GM18498 (cell line): ENCODE data around the gene ITIH4.

ENCODE experiments used
- ATAC-seq: cut with Tn5 transposase; IDR thresholded peaks from one replicate; pipeline ENCODE4 v1.9.1; 2021; ENCODE audit warnings: mild to moderate bottlenecking, moderate library complexity; ENCODE audit not compliant: unreplicated experiment

Gene ITIH4

GRCh38 chr3:52834871-52835501 lies 4.5 kb upstream of the ITIH4 start, which contains the start of gene MUSTN1:
Gene MUSTN1, minus strand, starts transcription at chr3:52835019. Its CDS starts 71 bp downstream, at chr3:52834948.
- ATAC-seq = no peak

- no peak for ATAC-seq
Measured at GRCh38 chr3:52833202-52833601, 2.7 kb upstream of the ITIH4 start.

- no peak for ATAC-seq
Measured at GRCh38 chr3:52831500-52832301, 1.2 kb upstream of the ITIH4 start.

- ATAC-seq = no peak
Measured at GRCh38 chr3:52829906-52830463, 487 bp downstream of the ITIH4 start.

- no peak for ATAC-seq
Measured at GRCh38 chr3:52829482-52829881, 990 bp downstream of the ITIH4 start.

DNA sequence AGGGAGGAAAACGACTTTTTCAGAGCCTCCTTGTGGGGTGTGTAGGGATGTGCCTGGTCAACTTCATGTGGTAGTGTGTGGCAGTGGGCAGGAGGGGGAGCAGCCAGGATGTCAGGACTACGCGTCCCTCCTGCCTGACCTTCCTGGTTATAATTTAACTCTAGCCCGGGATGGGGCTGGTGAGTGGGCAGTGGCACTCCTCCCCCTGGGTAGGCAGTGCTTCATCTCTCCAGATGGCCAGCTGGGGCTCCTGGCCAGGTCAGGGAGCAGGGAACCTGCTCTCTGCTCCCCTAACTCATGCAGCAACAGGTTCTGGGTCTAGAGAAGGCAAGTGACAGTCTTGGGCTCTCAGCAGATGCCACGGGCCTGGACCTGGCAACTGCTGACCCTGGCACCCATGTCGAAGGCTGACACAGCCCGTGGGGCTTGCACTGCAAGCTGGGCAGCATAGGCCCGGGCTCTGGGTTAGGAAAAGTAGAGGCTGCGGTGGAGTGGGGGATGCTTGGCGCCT lies 2.6 kb downstream of the ITIH4 start:
- no peak for ATAC-seq

DNA sequence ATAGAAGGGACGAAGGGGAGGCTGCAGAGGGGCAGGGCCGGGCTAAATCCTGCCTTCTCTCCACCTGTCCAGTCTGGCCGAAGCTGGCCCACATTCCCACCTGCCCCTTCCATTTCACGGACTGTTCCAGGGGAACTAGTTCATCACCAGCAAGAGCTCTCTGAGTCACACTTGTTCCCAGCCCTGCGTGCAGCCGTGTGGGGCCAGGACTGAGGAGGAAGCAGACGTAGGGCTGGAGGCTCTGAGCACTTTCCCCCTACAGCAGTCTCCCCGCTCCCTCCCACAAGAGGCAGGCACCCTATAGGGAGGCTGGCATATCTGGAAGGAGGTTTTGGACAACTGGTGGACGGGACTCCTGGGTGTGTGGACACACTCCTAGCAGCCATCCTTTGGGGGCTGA lies 3.0 kb downstream of the ITIH4 start:
- no peak for ATAC-seq

DNA sequence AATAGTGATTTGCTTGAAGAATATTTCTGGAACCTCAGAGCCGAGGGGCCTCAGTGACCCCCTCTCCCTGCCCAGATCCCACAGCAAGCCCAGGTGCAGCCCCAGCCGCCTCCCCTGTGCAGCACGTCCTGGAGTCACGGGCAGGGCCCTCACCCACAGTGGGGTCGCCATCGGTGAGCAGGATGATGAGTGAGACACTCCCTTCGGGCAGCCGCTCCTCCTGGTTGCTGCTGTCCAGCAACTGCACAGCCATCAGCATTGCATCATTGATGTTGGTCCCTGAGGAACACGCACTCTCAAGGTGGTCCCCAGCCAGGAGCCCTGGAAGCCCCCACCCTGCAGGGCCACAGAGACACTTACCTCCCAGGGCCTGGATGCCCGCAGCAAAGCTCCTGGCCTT lies 6.4 kb downstream of the ITIH4 start:
- no peak for ATAC-seq

DNA sequence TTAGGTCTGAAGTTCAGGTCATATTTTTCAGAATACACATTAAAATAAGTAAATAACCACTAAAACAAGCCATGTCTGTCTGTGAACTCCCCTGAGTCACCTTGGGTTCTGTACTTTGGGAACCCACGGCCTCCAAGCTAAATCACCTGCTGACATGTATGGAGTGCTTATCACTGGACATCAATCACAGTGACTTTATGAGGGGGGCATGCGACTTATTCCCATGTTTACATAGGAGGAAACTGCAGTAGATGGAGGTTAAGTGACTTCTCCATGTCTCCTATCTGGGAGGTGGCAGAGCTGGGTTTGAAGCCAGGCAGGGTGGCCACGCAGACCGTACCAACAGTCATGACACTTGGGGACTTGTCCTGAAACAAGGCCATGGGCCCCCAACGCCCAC lies 8.1 kb downstream of the ITIH4 start:
- ATAC-seq = no peak

DNA sequence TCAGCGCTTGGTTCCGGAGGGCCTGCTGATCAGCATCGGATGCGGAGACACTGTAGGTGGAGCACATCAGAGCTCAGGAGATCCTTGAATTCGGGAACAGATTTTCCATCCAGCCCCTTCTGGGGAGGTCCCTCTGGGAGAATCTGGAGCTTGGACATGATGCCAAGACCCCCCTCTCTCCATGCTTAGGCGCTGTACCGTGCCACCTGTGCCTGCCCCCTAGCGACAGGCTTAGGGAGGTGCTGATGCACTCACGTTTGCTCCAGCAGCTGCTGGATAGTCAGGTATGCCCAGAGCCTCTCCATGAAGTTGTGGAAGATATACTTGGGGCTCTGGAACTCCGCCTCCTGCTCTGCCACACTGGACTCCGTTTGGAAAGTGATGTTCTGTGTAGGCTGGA lies 9.7 kb downstream of the ITIH4 start:
- ATAC-seq = no peak

- no peak for ATAC-seq
Measured at GRCh38 chr3:52819936-52820335, 10.5 kb downstream of the ITIH4 start.

- no peak for ATAC-seq
Measured at GRCh38 chr3:52817860-52818259, 12.6 kb downstream of the ITIH4 start.

GRCh38 chr3:52817221-52817620 lies 13.3 kb downstream of the ITIH4 start:
- no peak for ATAC-seq

DNA sequence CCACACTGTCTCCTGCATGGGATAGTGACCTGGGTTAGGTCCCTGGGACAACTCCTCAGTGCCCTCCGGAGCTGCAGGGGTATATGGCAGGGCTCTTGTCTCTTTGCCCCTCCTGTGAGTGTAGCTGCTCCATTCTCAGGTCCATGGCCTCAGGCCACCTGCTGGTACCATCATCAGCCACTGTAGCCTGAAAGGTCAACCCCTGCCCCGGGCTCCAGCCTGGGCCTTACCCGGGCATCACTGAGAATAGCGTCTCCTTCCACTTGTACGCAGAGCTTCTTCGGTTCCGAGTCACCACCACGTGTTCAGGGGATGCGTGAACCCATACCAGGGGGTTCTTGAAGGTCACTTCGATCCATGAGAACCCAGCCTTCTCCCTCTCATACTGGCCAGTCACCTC lies 13.8 kb downstream of the ITIH4 start:
- no peak for ATAC-seq

DNA sequence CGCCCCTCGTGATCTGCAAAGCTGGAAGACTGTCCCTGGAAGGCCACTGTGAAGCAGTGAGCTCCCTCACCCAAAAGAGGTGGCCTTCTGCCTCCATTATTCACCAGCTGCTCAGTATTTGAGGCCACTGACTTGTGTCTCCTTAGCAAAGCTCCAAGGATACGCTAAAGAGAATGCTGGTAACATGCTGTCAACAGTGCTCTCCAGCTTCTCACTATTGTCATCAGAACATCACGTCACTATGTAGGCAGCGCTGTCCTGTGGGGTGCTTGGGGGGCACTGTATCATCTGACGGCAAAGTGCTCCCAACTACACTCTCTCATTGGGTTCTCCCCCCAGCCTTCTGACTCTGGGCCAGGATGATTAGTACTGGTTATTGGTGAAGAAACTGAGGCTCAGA lies 14.3 kb downstream of the ITIH4 start:
- no peak for ATAC-seq

- ATAC-seq = no peak
Measured at GRCh38 chr3:52813810-52814209, 16.7 kb downstream of the ITIH4 start.

GRCh38 chr3:52811452-52812011 lies 18.9 kb downstream of the ITIH4 start:
- no peak for ATAC-seq

- no peak for ATAC-seq
Measured at GRCh38 chr3:52810923-52811322, 19.5 kb downstream of the ITIH4 start.

DNA sequence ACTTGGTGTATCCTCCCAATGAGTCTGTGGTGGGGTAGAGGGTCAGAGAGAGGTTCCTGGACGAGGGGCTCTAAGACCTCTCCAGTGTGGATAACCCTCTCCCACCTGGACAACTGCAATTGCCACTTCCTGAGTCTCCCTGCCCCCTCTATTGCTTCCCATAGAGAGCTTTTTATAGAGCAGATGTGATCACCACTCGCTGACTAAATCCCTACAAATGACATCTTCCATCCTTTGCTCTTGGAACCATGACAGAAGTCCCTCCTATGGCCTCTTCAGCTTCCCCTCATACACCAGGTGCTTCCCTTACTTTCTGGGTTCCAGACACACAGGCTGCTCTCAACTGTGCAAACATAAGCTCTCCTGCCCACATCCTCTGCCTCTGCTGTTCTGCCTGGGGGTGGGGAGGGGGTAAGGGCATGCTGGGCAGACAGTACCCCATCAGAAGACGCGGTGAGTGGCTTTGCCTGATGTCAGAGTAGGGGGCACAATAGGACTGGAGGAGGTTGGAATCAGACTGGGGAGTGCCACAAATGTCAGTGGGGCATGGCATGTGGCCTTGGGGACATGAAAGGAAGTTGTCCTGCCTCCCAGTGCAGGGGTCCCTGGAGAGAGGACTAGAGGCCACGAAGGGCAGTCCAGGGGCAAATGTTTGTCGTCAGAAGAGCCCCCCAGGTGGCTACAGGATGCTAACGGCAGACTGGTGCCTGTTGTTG lies 20.7 kb downstream of the ITIH4 start:
- no peak for ATAC-seq

DNA sequence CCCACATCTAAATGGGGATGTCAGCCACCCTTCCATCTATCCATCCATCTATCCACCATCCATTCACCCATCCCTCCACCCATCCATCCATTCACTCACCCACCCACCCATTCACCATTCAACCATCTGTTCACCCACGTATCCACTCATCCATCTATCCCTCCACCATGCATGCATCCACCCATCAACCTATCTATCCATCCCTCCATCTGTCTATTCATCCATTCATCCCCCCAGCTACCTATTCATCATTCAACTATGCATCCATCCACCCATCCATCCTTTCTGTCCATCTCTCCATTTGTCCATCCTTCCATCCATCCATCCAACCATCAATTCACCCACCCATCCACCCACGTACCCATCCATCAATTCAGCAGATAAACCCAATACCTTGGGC lies 21.3 kb downstream of the ITIH4 start:
- ATAC-seq = no peak
